HG02798 (cell line): ENCODE data around the gene ZDHHC14.

Experiments
- ATAC-seq: cut with Tn5 transposase; IDR thresholded peaks from one replicate; pipeline ENCODE4 v1.9.1; 2021; ENCODE audit warnings: mild to moderate bottlenecking; ENCODE audit not compliant: unreplicated experiment, poor library complexity

Gene ZDHHC14

DNA sequence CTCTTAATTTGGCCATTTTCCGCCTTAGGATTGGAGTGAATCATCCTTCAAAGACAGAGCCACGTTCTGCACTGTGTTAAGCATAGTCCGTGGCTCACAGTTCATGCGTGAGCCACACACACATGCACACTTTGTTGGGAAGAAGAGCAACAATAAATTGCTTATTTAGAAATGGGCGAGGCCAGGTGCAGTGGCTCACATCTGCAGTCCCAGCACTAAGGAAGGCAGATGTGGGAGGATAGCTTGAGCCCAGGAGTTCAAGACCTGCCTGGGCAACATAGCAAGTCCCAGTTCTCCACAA lies 131.3 kb downstream of the ZDHHC14 start:
- ATAC-seq, result no peak

DNA sequence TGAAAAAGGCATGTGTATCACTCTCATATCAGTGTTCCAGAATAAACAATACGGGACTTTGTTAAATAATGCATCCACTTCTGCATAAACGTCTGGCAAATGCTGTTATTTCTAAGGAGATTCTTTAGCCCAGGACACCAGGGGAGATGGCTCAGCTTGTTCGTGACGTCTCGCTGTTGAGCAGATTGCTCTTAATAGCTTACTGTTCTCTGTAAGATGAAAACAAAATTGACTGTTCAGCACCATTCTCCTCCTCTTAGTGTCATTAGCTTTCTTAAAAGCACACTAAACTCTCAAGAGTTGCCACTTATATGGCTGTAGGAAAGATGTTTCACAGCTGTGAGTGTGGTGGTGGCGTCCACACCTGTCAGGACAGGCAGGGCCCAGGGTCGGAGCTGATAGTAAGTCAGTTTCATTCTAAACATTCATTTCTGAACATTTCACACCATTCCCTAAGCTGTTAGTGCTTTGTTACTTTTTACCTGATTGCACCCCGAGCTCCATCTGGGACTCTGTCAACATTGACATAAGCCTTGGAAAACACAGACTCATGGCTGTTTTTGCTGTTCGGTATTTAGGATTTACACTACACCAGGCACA lies 132.1 kb downstream of the ZDHHC14 start:
- no peak for ATAC-seq

DNA sequence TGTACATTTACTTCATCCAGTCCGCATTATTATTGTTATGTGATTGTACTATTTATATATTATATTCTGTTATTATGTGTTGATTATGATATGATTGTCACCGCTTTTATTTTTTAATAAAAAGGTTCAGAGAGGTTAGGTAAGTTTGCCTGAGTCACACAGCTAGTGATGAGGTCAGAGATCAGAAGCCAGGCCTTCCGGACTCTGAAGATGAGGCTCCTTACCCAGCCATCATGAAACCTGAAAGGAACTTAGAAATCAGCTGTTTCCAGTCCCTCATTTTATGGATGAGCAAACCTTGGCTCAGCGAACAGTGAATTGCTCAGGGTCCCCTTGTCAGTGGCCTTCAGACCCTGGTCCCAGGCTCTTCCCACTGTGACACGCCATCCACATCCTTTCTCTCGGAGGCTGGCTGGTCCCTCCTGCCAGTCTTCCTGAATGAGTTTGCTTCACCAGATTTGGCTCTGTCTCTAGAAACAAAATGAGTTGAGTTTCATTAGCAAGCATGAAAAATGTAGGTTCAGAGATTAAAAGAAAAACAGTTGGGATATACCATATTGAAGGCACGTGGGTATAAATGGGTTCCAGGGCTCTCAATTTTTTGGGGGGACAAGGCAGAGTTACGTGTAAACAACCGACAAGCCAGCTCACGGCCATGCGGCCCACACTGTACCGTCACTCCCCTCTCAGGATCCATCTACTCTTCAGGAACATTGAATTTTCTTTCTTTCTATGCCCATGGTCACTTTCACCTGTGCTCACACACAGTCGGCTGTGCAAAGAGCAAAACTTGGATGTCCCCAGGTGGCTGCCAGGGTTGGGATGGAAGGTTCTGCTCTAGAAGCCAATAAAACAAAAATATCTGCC lies 132.9 kb downstream of the ZDHHC14 start:
- no peak for ATAC-seq

DNA sequence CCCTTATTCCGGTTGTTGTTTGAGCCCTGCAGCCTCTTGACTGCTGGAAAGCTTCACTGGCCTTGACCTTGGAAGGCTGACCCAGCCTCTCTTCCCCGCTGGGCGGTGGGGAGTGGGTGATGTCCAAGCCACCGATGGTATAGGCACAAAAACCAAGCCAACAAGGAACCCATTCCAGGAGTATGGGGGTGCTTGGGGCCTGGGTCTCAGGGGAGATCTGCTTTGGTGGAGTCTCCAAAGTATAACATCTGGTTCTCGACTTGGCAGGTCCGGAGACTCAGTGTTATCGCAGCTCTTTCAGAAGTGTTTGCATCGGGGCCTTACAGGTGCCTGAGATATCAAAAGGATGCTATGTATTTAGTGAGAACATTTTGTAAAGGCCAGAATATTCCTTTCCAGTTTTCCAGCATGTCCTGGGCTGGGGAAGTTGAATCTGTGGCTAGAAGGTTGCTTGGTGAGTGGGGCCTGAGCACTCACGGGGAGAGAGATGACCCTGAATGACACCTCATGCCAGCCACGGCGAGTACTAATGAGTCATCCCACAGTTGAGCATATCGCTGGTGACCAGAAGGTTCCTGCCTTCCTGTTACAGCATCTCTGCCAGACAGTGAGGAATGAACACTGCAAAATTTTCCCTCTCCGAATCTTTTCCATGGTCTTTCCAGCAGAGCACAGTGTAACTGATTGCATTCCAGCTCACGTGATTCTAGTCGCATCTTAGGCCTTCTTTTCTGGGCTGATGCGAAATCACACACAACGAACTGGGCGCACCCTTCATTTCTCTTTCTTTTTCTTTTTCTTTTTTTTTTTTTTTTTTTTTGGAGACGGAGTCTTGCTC lies 133.9 kb downstream of the ZDHHC14 start:
- ATAC-seq, result no peak

DNA sequence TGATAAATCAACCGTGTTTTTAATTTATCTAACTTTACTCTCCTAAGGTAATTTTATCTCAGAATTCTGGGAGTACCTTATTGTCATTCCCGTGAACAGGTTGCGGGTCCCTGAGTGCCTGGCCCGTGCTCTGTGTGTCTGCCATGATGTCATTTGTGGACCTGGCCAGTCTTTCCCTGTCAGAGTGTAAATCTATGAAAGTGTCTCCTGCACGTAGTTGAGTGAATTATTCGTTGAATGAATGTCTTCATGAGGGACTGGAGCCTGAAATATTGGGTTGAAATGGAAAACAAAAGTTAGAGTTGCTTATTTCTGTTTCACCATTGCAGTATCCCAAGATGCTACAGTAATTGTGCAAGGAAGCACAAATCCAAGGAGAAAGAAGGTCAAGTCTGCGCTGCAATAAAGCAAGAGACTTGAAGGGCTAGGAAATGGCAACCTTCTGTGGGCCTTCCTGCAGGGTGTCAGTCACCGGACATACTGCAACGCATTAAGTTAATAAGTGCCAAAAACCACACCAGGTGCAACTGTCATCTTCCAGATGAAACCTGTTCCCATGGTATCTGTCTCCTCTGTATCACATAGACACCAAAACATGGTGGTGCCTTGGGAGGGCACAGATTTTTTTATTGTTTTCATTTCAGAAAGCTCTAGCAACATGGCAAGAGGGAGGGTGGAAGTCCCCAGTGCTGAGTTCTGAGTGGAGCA lies 135.5 kb downstream of the ZDHHC14 start:
- no peak for ATAC-seq

DNA sequence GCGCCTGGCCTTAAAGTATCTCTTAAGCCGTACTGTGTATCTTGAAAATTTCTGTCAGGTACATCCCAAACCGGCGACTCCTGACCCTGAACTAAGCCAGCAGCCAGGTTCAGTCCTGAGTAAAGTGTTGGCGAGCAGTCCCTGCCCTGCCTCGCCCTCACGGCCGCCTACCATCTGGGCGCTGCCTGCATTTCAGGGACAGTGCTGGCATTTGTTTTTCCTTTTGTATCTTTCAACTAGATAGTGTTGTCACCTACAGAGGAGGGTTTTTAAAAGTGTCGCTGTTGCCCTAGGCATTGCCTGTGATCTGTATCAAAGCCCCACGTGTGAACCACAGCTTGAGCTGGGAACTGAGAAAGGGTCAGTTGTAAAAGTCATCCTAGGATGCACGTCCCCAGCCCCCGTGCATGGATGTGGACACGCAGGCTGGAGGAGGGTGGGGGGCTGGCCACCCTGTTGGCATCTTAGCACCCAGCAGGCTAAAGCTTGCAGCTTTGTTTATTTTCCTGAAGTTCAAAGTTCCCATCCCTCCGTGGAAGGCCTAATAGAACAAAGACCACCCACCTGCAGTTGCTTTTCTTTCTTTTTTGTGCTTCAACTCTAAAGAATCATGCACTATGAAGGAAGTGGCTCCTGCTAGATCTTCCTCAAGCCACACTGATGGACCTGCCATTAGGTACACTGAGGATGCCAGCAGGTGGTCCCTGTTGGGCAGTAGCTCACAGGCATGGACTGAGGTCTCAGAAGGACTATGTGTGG lies 136.8 kb downstream of the ZDHHC14 start:
- no peak for ATAC-seq

DNA sequence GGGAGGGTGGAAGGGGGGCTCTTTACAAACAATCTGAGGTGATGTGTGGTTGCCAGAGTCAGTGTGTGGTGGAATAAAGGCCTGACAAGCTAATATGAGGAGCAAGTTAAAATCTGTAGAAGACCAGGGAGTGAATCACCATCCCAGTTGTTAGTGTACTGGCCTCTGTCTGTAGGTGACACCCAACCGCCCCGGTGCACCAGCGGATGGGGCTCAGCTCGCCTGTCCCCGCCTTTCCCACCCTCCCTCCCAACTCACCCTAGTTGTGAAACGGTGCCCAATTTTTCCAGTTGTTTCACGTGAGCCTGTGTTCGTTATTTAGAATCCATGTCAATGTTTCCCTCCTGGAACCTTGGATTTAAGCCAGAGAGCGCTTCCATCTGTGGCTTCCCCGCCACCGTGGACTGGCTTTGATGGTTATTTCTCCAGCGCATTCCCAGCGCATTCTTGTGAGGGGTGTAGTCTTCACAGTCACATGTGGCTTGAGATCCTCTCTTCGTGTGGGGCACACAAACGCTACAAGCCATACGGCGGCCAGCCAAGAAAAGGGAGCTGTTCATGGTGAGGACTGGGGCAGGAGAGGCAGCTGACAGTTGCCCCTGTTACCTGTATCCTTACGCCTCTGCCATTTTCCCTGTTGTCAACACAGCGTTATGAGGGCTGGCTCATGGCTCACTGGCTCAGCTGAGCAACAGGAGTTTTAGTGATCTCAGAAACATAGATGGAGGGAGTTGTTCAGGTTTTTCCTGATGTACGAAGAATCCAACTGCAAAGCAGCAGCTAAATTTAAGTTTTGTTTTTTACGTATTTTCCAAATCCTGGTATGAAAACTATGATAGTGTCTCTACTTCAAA lies 137.6 kb downstream of the ZDHHC14 start:
- no peak for ATAC-seq

DNA sequence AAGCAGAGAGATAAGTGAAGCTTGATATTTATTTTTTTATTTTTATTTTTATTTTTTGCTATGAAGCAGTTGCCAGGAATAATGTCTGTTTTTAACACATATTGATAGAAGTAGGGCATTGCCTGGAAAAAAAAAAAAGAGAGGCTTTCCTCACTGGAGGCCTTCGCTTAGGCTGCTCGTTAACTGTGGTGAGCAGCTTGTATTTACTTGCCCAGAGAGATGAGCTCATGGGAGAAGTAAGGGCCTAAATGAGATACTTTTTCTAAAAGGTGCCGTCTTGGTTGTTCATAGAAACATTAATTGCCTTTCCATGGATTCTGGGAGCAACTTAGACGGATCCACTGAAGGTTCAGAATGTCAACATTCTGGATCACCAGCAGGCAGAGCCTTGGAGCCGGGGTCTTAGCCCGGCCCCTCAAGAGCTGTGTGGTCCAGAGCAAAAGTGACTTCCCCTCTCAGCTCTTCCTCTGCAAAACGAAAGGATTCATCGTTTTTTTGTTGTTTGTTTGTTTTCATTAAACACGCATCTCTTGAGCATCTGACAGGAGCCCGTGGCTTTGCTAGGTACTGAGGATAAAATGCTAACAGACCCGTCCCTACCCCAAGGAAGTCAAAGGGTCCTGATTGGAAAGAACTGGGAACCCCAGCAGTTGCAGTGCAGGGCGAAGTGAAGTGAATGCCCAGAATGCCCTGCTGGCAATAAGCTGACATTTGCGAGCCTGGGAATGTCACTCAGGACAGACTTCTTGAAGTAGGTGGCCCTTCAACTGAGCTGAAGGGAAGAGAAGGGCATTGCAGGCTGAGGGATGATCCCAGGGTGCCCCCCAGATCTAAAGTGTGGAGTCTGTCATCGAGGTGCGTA lies 138.5 kb downstream of the ZDHHC14 start:
- no peak for ATAC-seq

DNA sequence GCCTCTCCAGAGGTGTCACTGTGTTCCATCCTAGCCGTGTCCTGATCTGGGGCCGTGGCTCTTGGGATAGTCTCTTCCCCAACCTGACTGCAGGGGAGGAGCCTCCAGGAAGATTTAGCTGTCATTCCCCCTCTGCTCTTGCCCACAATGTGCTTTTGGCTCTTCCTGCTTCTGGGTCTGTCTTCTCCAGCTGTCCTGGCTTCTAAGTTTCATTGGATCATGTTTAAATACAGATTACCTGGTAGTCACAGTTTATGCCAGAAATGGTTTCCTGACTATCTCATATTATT lies 139.1 kb downstream of the ZDHHC14 start:
- no peak for ATAC-seq

DNA sequence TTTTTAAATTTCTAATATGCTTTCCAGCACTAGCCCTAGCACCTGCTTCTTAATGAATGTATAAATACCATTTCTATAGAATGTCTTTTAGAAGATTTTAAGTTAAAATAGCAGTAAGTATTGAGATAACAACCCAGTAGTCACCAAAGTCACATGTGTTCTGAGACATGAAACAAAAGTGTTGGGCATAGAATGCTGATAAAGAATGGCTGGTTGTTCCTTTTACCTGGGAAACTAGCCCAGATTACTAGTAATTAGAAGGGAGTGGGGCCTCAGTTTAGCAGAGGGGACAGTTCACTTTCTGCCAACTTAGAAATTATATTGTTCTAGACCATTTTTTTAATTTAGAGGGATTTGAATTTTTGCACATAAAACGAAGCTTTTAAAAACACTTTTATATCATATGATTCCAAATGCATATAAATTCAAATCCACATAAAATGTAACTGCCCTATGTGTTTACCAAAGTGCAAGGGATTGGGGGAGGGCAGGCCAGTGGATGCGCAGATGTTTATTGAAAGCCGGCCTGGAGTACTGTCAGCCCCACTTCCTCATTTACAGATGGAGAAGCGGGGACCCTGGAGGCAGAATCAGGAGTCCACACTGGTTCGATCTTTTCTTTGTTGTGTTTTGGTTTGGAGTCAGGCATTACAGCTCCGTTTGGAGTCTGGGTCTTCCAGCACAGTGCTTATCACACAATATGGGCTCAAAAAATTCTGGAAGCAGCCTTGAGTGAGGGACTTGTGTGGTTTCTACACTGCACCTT lies 139.8 kb downstream of the ZDHHC14 start:
- ATAC-seq, result no peak

DNA sequence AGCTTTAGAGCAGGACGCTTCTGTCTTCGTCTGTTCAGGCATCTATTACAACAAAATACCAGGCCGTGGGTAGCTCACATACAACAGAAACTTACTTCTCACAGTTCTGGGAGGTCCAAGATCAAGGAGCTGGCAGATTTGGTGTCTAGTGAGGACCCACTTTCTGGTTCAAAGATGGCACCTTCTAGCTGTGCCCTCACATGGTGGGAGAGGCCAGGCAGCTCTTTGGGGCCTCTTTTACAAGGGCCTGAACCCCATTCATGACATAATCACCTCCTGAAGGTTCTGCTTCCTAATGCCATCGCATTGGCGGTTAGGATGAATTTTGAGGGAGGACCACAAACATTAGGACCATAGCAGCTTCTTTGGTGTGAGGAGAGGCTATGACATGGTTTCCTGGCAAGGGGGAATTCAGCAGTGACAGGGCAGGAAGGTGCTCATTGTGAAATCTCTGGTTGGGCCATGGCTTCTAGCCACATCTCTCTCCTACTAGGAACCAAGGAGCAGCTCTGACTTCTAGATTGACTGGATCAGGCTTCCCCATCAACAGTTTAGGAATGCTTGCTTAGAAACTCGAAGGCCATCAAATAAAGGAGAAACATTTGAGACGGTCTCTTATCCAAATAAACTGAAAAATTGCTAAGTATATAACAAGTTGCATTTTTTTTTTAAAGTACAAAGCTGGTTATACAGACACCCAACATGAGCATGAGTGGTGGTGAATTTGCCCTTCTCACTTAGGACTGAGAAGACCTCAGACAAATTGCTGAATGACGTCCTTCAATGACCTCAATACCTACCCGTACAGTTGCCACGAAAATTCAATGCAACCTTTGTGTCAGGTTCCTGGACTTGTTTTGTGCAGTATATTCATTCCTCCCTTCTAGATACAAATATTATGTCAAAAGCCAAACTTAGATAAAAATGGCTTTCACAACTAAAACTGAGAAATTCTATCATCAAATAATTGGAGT lies 140.7 kb downstream of the ZDHHC14 start:
- ATAC-seq, result no peak

DNA sequence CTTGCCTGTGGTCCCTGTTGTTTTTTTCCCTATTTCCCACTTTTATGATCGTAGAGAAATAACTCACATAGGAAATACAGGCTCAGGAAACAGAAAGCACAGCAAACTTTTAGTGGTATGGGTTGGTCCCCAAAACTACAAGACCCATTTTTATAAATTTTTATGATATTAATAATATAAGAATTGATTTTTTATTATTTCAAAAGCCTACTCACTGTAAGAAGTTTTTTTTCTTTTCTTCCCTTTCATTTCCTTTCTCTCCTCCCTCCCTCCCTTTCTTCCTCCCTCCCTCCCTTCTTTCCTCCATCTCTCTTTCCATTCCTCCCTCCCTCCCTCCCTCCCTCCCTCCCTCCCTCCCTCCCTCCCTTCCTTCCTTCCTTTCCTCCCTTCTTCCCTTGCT lies 141.5 kb downstream of the ZDHHC14 start:
- no peak for ATAC-seq

DNA sequence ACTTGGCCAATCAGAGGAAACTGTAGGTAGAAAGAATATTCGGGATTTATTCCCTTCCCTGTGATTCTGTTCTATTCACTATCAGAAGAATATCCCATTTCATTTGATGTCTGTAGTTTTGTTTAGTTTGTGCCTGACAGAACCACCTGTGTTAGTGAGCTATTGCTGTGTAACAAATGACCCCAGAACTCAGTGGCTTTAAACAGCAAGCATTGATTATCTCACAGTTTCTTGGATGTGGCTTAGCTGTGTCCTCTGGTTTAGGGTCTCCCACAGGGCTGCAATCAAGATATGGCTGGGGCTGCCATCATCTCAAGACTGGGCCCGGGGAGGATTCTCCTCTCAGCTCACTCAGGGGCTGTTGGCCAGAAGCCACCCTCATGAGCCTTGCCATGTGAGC lies 143.7 kb downstream of the ZDHHC14 start:
- ATAC-seq, result no peak

DNA sequence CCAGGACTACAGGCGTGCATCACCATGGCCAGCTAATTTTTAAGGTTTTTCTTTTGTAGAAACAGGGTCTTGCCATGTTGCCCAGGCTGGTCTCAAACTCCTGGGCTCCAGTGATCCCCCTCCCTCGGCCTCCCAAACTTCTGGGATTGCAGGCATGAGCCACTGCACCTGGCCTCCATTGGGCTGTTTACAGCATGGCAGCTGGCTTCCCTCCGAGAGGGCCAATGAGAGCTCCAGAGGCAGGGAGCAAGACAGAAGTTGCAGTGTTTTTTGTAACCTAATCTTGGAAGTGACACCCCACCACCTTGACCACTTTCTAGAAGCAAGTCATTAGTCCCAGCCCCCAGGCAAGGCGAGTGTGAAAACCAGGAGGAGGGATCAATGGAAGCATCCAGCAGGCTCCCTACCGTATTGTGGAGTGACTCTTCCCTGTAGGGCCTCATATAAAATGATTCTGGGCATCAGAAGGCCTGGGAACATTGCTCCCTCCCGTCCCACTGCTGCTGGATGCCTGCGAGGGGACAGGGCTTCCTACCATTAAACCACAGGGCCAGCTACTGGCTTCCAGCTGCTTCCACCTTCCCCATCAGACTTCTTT lies 144.4 kb downstream of the ZDHHC14 start:
- no peak for ATAC-seq

DNA sequence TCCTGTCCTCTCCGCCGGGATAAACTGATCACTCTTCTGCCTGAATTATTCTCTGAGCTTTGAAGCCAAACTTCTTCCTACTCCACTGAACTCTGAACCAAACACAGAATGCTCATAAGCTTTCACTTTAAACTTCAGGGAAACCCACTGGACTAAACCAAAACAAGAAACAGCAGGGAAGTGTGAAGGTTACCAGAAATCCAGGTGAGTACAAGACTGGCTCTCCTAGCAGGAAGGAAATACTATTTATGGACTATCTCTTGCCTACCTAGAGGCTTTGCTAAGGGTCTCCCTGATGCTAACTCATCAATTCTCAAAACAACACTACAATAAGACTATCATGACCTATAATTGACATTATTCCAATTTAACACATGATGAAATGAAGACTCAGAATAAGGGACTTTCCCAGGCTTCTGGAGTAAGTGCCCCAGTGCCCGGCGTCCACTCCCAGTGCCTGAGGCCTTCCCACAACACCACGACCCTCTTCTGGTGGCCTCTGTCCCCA lies 145.0 kb downstream of the ZDHHC14 start:
- no peak for ATAC-seq

DNA sequence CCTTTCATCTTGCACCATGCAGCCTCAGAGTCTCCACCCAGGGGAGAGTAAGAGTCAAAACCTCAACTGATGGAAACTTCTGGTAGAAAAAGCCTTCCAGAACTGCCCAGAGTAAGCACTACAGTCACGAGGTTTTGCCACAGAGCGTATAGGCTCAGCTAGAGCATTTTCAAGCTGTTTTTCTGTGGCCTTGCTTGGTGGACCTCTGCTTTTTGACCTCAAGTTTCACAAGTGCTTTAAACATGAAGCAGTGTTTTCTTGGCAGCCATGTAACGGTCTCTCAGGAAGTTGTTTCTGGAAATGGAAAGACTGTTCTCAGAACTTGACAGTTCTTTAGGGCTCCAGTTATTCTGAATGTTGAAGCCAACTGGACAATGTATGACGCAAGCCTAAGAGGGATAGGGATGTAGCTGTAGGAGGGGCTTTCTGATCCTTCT lies 146.5 kb downstream of the ZDHHC14 start:
- peak; percentile 87 for ATAC-seq
